Measurements from ENCODE around the gene ABI3.

GRCh38 chr17:49197346-49197998 lies 13.0 kb upstream of the ABI3 start:
- TF ChIP-seq POLR2A (IDR thresholded peaks at IDR 0.05) (no peak), CTCF (IDR thresholded peaks at IDR 0.05) (no peak)
